Measurements from ENCODE around the gene C10orf67. TPM values are rescaled to one million over a fixed set of nuclear protein-coding genes. Genes with fewer than 3 reads are reported as not detected.

The C10orf67 gene
- total RNA-seq, 1 experiment from 2014 or later: not detected

GRCh38 chr10:23230582-23230981 lies 114.0 kb downstream of the C10orf67 start:
- no peak overlapping the region for H2AK5ac ChIP-seq (ENCODE audit: insufficient read length, low read length)
- TF ChIP-seq, protein P1, sequence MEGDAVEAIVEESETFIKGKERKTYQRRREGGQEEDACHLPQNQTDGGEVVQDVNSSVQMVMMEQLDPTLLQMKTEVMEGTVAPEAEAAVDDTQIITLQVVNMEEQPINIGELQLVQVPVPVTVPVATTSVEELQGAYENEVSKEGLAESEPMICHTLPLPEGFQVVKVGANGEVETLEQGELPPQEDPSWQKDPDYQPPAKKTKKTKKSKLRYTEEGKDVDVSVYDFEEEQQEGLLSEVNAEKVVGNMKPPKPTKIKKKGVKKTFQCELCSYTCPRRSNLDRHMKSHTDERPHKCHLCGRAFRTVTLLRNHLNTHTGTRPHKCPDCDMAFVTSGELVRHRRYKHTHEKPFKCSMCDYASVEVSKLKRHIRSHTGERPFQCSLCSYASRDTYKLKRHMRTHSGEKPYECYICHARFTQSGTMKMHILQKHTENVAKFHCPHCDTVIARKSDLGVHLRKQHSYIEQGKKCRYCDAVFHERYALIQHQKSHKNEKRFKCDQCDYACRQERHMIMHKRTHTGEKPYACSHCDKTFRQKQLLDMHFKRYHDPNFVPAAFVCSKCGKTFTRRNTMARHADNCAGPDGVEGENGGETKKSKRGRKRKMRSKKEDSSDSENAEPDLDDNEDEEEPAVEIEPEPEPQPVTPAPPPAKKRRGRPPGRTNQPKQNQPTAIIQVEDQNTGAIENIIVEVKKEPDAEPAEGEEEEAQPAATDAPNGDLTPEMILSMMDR (conservative IDR thresholded peaks at IDR 0.05): no peak
- H2BK5ac ChIP-seq (ENCODE audit: insufficient read length, low read length): no peak overlapping the region
- no peak overlapping the region for H3K56ac ChIP-seq (ENCODE audit: insufficient read length, low read depth, low read length)
- peaks cover 0 to under 1% (median 0%) of the 10 kb centered on the region in 3 experiments; a peak in 1 of 7 replicates for H3K36me3 Mint-ChIP-seq (ENCODE audit: insufficient read depth in 1 of 3, low read depth in 3 of 3)
- no peaks in the 10 kb centered on the region for H3K23me2 ChIP-seq (ENCODE audit: insufficient read length, low read depth, low read length, poor library complexity, severe bottlenecking)
- H3K4me3 Mint-ChIP-seq: no peak overlapping the region
- H3K23ac ChIP-seq (ENCODE audit: insufficient read length, low read depth, low read length): no peak overlapping the region
- DNase-seq: no peak
- H4K20me1 ChIP-seq (ENCODE audit: control insufficient read depth, insufficient read depth, insufficient read length): no peaks in the 10 kb centered on the region
- peaks cover 0 to 2% of the 10 kb centered on the region in 2 experiments; a peak in 3 of 5 replicates for H3K9me3 Mint-ChIP-seq
- no peak overlapping the region for H2BK120ac ChIP-seq (ENCODE audit: low read depth, low read length, poor library complexity, severe bottlenecking)
- no peaks in the 10 kb centered on the region for H3K4me1 Mint-ChIP-seq
- H3K27ac ChIP-seq (ENCODE audit: insufficient read length, low read depth, low read length): no peak overlapping the region
- H3K18ac ChIP-seq (ENCODE audit: insufficient read length, low read depth, low read length): no peak overlapping the region
- H4K91ac ChIP-seq (ENCODE audit: insufficient read length, low read depth, low read length): no peak overlapping the region
- H3K4ac ChIP-seq (ENCODE audit: low read depth, low read length): no peak overlapping the region
- H3T11ph ChIP-seq (ENCODE audit: low read length): no peak overlapping the region
- H3K14ac ChIP-seq (ENCODE audit: insufficient read depth, low read length): no peak overlapping the region
- H3K27me3 ChIP-seq (ENCODE audit: insufficient read depth, low read length): no peaks in the 10 kb centered on the region
- H3K9ac ChIP-seq (ENCODE audit: extremely low read depth, insufficient read length, low read length): no peak overlapping the region
- no peak overlapping the region for H2BK20ac ChIP-seq (ENCODE audit: low read depth, low read length, poor library complexity, severe bottlenecking)
- H2AFZ ChIP-seq (ENCODE audit: low read length): no peak overlapping the region
- no peak overlapping the region for H3K27ac Mint-ChIP-seq
- H4K5ac ChIP-seq (ENCODE audit: insufficient read length, low read depth, low read length): no peak overlapping the region
- no peak overlapping the region for H2BK15ac ChIP-seq (ENCODE audit: low read depth, low read length)
- H2BK12ac ChIP-seq (ENCODE audit: insufficient read length, low read depth, low read length): no peak overlapping the region
- WGBS (ENCODE audit: extremely low coverage, insufficient read length, low lambda C conversion rate): no CpG with 5 or more reads among the region's 1 CpG
- no peaks in the 10 kb centered on the region for H3K79me2 ChIP-seq (ENCODE audit: insufficient read depth, low read length)
- no peak overlapping the region for H3K4me2 ChIP-seq (ENCODE audit: insufficient read depth, insufficient read length, low read length)
- H4K8ac ChIP-seq (replicated peaks; ENCODE audit: insufficient read length, low read depth, low read length): no peak overlapping the region
- H3K9me3 ChIP-seq (ENCODE audit: control insufficient read depth, low read depth, low read length): no peaks in the 10 kb centered on the region
- H3K79me1 ChIP-seq (ENCODE audit: insufficient read depth, low read depth, low read length, poor library complexity, severe bottlenecking): no peaks in the 10 kb centered on the region
- H3K4me1 ChIP-seq (ENCODE audit: insufficient read depth, low read length): no peaks in the 10 kb centered on the region
- peaks cover 34% of the 10 kb centered on the region for H3K27me3 Mint-ChIP-seq (ENCODE audit: low read depth)

All from H9 (cell line).